SK-N-SH (cell line): Measurements from ENCODE around the gene PPP2R2B. TPM values are rescaled to one million over a fixed set of nuclear protein-coding genes. Genes with fewer than 3 reads are reported as not detected.

Source experiments
- CTCF ChIA-PET: fragments of 300-600, 350-600 bp; formaldehyde crosslinking; extraction: SDS; loops from one replicate; lab custom pipeline; 2021; lab: Yijun Ruan, JAX
- POLR2A ChIA-PET: fragments of 350-600 bp; sonication (Branson Sonifier 250); formaldehyde crosslinking; extraction: SDS; loops from one replicate; lab custom pipeline; 2020; ENCODE audit warnings: antibody characterized with exemption, inconsistent platforms; lab: Yijun Ruan, JAX
- DNase-seq: peaks from one replicate; pipeline ENCODE4 v3.0.0; 2012
- H2AFZ ChIP-seq: fragments of 200-600 bp; sonication (generic); 2 replicates; pipeline ENCODE4 v1.8.1; 2016; ENCODE audit warnings: antibody characterized with exemption, mild to moderate bottlenecking, low read depth
- H3F3A ChIP-seq: fragments of 200-600 bp; sonication (generic); replicated peaks from 2 replicates; pipeline ENCODE3; 2016; ENCODE audit warnings: antibody characterized with exemption, mild to moderate bottlenecking; ENCODE audit not compliant: insufficient read depth
- H3K27ac ChIP-seq, 2 experiments: fragments of 200-500 bp in 1 of 2; fragments of 200-600 bp in 1 of 2; sonication (Bioruptor generic) in 1 of 2; sonication (generic), shearing (Covaris generic) in 1 of 2; 2 replicates each; pipeline versions ENCODE4 v1.5.1 to v1.6.1; 2014 to 2016; ENCODE audit warnings: low read depth in 2 of 2, inconsistent platforms in 1 of 2, low read length in 1 of 2, mild to moderate bottlenecking in 1 of 2, mixed read lengths in 1 of 2
- H3K27me3 ChIP-seq: fragments of 200-600 bp; sonication (generic), shearing (Covaris generic); 2 replicates; pipeline ENCODE4 v1.6.1; 2016; ENCODE audit warnings: mixed run types; ENCODE audit not compliant: insufficient read depth
- H3K36me3 ChIP-seq, 2 experiments: fragments of 200-500 bp in 1 of 2; fragments of 200-600 bp in 1 of 2; sonication (Bioruptor generic) in 1 of 2; sonication (generic) in 1 of 2; replicated peaks in 1 of 2; 2 replicates each; pipeline versions ENCODE3 to v1.5.1; 2014 to 2016; ENCODE audit warnings: low read length in 1 of 2, mild to moderate bottlenecking in 1 of 2; ENCODE audit not compliant: insufficient read depth in 2 of 2, control insufficient read depth in 1 of 2
- H3K4me1 ChIP-seq, 2 experiments: fragments of 200-500 bp in 1 of 2; fragments of 200-600 bp in 1 of 2; sonication (Bioruptor generic) in 1 of 2; sonication (generic), shearing (Covaris generic) in 1 of 2; 2 replicates each; pipeline versions ENCODE4 v1.5.1 to v1.6.1; 2014 to 2016; ENCODE audit warnings: low read depth in 1 of 2, low read length in 1 of 2, mixed run types in 1 of 2; ENCODE audit not compliant: insufficient read depth in 2 of 2, control insufficient read depth in 1 of 2
- H3K4me2 ChIP-seq: fragments of 200-600 bp; sonication (generic), shearing (Covaris generic); 2 replicates; pipeline ENCODE4 v1.6.1; 2017; ENCODE audit warnings: mixed run types
- H3K4me3 ChIP-seq, 2 experiments: fragments of 200-500 bp in 1 of 2; fragments of 200-600 bp in 1 of 2; sonication (Bioruptor generic) in 1 of 2; sonication (generic), shearing (Covaris generic) in 1 of 2; 2 replicates each; pipeline versions ENCODE4 v1.5.1 to v1.8.1; 2014 to 2016; ENCODE audit warnings: low read depth in 2 of 2, inconsistent platforms in 1 of 2, low read length in 1 of 2, mild to moderate bottlenecking in 1 of 2, mixed read lengths in 1 of 2, moderate library complexity in 1 of 2
- H3K79me2 ChIP-seq: fragments of 200-600 bp; sonication (generic); 2 replicates; pipeline ENCODE4 v1.8.1; 2017; ENCODE audit warnings: mild to moderate bottlenecking; ENCODE audit not compliant: insufficient read depth
- H3K9ac ChIP-seq: fragments of 200-600 bp; sonication (generic); 2 replicates; pipeline ENCODE4 v1.6.1; 2017; ENCODE audit warnings: mixed run types
- H3K9me2 ChIP-seq: fragments of 200-600 bp; sonication (generic); 2 replicates; pipeline ENCODE4 v1.6.1; 2017; ENCODE audit warnings: mixed run types
- H3K9me3 ChIP-seq: fragments of 200-600 bp; sonication (generic); 2 replicates; pipeline ENCODE4 v1.6.1; 2017; ENCODE audit warnings: mixed run types, mild to moderate bottlenecking, moderate library complexity
- H4K20me1 ChIP-seq: fragments of 200-600 bp; sonication (generic); 2 replicates; pipeline ENCODE4 v1.6.1; 2017; ENCODE audit warnings: mild to moderate bottlenecking, mixed run types; ENCODE audit not compliant: insufficient read depth
- CTCF ChIP-seq: fragments of 200-600 bp; sonication (generic); IDR thresholded peaks from 2 replicates; pipeline ENCODE4 v1.6.1; 2017; ENCODE audit warnings: antibody characterized with exemption, mild to moderate bottlenecking, moderate library complexity
- ELF1 ChIP-seq: IDR thresholded peaks from 2 replicates; pipeline ENCODE4 v1.4.0; 2012
- FOSL2 ChIP-seq: IDR thresholded peaks from 2 replicates; pipeline ENCODE4 v1.4.0; 2012; ENCODE audit warnings: low read depth, mild to moderate bottlenecking, moderate library complexity, borderline replicate concordance
- GATA2 ChIP-seq: sonication (generic); formaldehyde crosslinking; IDR thresholded peaks from 2 replicates; pipeline ENCODE4 v1.5.0; 2020; ENCODE audit warnings: mild to moderate bottlenecking, missing genetic modification reagents
- IRF3 ChIP-seq: fragments of 150-350 bp; IDR thresholded peaks from 2 replicates; pipeline ENCODE4 v1.6.1; 2016; ENCODE audit warnings: mild to moderate bottlenecking, low read depth, low read length
- JUND ChIP-seq: IDR thresholded peaks from 2 replicates; pipeline ENCODE4 v1.4.0; 2012
- NFIC ChIP-seq: IDR thresholded peaks from 2 replicates; pipeline ENCODE4 v1.4.0; 2012; ENCODE audit warnings: borderline replicate concordance
- PBX3 ChIP-seq: IDR thresholded peaks from 2 replicates; pipeline ENCODE4; 2012
- SIN3A ChIP-seq: IDR thresholded peaks from 2 replicates; pipeline ENCODE4 v1.6.1; 2012; ENCODE audit warnings: low read depth, mild to moderate bottlenecking, low read length, moderate library complexity, borderline replicate concordance
- USF2 ChIP-seq: fragments of 150-350 bp; IDR thresholded peaks from 2 replicates; pipeline ENCODE4 v1.6.1; 2017; ENCODE audit warnings: antibody characterized with exemption, low read length, low read depth, borderline replicate concordance
- ZBTB33 ChIP-seq: IDR thresholded peaks from 2 replicates; pipeline ENCODE4 v1.4.0; 2012; ENCODE audit warnings: low read depth, borderline replicate concordance
- WGBS: methylation state at CpG from one replicate; pipeline ENCODE4 v1.1.6; 2017; ENCODE audit warnings: low lambda C conversion rate; 5-methylcytosine and 5-hydroxymethylcytosine counted together
- polyA plus RNA-seq, 3 experiments: library from polyadenylated mRNA; depleted of rRNA; stranded (reverse); fragments of >200 nt; gene quantifications; 2 replicates each; pipeline ENCODE4 v1.2.3, GENCODE V29; 2012

The PPP2R2B gene
- polyA plus RNA-seq, 1 of the 3 experiments (the other 2 are of a cell fraction): 11.4 TPM

- H3K9me3 ChIP-seq: no peaks in the 10 kb centered on the region
- no peak for DNase-seq
Observed at GRCh38 chr5:146890731-146891440, 12.3 kb upstream of the PPP2R2B start.

More at GRCh38 chr5:146890731-146891440, 12.3 kb upstream of the PPP2R2B start:
- ChIA-PET POLR2A (no interaction called here), CTCF (no interaction called here)
- H3F3A ChIP-seq: no peaks in the 10 kb centered on the region
- no peak for TF ChIP-seq ZBTB33
- TF ChIP-seq IRF3: no peak
- peak; percentile 60; the same call in 1 of the 2 replicates for TF ChIP-seq ELF1
- no peak for TF ChIP-seq GATA2 (CRISPR knock-in tag)
- no peak for TF ChIP-seq PBX3
- 0 out of 2 replicates have a peak, but pooled peaks have one; percentile 7 for TF ChIP-seq FOSL2
- TF ChIP-seq CTCF: no peak
- no peak for TF ChIP-seq USF2
- no peak for TF ChIP-seq NFIC
- no peak for TF ChIP-seq SIN3A
- peak; percentile 27; the same call in 1 of the 2 replicates for TF ChIP-seq JUND
- no peaks in the 10 kb centered on the region for H3K27me3 ChIP-seq
- no peaks in the 10 kb centered on the region for H3K79me2 ChIP-seq
- H3K4me2 ChIP-seq: no peak overlapping the region
- no peaks in the 10 kb centered on the region for H3K36me3 ChIP-seq
- no peak overlapping the region for H3K4me3 ChIP-seq
- no peak overlapping the region for H3K9ac ChIP-seq
- H3K27ac ChIP-seq: 0 out of 4 replicates have a peak overlapping the region, but pooled peaks of 1 of the 2 experiments have one; percentile 10
- 12% methylated on average over 1 of the region's 1 CpG for WGBS
- no peaks in the 10 kb centered on the region for H4K20me1 ChIP-seq
- H2AFZ ChIP-seq: peak overlapping the region; percentile 71; the same call in 1 of the 2 replicates
- H3K4me1 ChIP-seq: no peaks in the 10 kb centered on the region; a peak in 2 of 4 replicates
- no peaks in the 10 kb centered on the region for H3K9me2 ChIP-seq
